HG02571 (cell line): Measurements from ENCODE around the gene GCNT2.
"Not testable (repeated sequence)": the region's sequence is repeated elsewhere in the genome, so short reads cannot be mapped to it uniquely, and the experiment has no call there.

ENCODE experiments used
- ATAC-seq: cut with Tn5 transposase; IDR thresholded peaks from one replicate; pipeline ENCODE4 v1.9.1; 2021; ENCODE audit warnings: mild to moderate bottlenecking, moderate library complexity; ENCODE audit not compliant: unreplicated experiment

GCNT2 gene

DNA sequence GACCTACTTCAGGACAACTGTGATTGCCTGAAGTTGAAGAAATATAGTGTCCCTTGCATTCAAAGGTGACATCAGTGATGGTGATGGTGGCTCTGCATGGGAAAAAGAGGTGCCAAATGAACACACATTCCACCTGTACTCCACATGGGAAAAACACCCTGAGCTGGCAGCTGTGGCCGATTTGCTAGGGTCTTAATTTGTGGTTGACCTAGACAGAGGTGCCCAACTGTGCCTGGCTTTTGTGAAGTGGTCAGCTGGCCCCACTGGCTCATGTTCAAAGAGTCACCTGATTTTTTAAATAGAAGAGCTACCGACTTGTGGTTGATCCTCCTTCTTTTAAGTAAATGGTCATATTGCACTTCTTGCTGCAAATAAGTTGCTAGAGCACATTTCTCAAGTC is 7.6 kb upstream of the GCNT2 start:
- ATAC-seq = no peak

DNA sequence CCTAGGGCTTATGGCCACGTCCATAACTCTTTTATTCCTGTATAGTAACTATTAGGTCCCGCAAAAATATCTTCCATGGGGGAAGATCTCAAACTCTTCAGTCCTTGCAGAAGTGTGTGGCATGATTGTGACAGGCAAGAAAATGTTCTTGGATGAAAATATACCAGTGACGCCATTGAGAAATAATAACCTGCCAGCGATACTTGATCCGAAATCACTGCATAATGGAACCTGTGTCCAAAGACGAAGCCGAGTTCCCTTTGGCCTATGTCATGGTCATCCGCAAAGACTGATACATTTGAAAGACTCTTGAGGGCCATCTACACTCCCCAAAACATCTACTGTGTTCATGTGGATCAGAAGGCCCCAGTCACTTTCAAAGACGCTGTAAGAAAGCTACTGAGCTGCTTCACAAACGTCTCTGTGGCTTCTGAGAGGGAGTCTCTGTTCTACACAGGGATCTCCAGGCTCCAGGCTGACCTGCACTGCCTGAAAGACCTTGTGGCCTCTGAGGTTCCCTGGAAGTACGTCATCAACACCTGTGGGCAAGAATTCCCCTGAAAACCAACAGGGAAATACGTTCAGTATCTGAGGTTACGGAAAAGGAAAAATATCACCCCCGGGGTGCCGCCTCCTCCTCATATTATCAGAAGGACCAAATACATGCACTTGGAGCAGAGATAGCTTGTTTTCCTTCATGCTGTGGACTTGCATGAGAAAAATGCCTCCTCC is 6.9 kb upstream of the GCNT2 start:
- ATAC-seq = no peak

DNA sequence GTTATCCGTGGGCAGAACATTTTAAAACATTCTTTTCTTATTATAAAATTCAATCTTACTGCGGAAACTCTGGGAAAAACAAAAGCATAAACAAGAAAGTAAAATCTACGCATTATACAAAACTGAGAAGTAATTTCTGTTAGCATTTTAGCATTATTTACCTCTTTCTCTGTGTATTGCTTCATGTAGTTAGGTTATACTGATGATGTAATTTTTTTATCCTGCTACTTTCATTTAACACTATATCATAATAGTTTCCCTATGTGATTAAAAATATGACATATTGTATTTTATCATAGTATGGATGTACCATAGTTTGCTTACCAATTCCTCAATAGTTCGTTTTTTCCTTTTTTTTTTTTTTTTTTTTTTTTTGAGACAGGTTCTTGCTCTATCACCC is 4.2 kb upstream of the GCNT2 start:
- ATAC-seq = no peak

DNA sequence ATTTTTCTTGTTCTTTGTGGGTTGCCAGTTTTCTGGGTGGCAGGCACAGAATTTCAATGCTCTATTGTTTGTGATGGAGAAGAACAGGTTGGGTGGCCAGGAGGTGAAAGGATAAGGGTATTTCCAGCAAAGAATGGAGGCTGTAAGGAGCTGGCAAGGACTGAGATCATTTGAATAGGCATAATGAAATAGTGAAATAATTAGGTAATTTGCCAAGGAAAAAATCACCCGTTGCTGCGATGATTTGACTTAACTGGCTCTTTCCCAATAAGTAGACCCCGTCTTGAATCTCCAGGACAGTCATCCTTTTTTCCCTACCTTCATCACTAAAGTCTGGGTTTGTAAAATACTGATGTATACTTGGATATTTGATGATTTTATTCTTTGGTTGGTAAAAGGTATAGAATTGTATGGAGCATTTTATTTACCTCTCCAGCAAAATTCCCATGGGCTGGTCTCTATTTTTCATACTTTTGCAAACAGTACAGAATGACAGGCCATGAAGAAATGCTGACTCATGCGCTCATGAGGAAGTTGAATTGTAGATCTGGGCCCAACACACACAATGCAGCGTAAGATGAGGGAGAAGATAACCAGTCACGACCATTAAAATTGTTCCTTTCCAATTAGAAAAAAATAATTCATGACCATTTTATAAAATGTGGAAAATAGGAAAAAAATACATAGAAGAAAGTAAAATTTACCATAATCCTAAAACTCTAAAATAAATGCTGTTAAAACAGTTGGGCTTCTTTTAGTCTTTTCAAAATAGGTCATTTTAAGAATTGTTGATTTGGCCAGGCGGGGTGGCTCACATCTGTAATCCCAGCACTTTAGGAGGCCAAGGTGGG is 2.4 kb upstream of the GCNT2 start:
- no peak for ATAC-seq

DNA sequence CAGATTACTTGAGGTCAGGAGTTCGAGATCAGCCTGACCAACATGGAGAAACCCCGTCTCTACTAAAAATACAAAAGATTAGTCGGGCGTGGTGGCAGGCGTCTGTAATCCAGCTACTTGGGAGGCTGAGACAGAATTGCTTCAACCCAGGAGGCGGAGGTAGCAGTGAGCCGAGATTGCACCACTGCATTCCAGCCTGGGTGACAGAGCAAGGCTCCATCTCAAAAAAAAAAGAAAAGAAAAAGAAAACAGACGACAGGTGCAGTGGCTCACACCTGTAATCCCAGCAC is 1.8 kb upstream of the GCNT2 start:
- ATAC-seq = not testable (repeated sequence)

DNA sequence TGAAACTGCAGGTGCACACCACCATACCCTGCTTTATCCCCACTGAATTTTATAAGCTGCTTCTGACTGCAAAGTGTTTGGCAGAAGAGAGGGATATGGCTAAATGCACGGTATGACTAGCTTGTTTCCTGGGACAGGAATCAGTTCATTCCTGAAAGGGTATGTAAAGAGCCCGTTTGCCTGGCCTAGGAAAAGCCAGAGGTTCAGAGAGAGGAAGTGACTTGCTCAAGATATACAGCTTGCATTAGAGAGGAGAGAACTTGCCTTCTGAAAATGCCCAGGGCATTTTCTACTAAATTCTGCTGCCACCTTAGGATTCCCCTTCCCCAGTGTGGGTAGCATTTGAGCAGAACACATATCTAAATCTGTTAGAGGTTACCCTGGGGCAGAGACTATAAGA is 683 bp upstream of the GCNT2 start:
- no peak for ATAC-seq

DNA sequence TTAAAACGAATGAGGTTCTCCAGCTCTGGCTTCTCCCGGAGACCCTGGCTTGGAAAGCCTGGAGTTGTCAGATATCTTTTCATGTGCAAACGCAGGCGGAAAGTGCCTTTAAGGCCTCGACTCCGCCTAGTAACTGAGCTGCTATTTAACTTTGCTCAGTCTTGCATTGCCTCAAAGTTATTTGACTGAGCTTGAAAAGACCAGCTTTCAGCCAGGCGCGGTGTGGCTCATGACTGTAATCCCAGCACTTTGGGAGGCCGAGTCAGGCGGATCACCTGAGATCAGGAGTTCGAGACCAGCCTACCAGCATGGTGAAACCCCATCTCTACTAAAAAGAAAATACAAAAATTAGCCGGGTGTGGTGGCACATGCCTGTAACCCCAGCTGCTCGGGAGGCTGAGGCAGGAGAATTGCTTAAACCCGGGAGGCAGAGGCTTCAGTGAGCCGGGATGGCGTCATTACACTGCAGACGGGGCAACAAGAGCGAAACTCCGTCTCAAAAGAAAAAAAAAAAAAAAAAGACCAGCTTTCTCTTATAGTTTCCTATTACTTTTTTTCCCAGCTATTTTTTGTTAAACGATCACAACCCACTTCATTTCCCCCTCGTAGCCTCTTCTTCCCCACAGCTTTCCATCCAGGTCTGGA is 1.9 kb downstream of the GCNT2 start:
- ATAC-seq = no peak

DNA sequence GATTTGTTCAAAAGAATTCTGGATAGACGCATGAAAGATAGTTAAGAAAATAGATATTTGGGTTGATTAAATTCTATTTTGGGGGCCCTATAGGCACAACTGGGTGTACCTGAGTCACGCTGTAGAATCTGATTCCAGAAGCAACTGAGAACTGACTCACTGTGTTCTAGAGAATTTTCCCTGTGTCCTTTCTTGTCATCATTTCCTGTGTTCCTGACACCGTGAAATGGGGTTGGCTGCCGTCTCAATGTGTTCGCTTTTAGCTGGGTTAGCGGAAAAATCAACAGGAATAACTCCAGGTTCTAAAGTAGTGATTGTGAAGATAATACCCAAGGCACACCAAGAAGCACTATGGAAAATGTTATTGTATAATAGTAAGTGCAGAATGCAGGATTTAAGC is 5.0 kb downstream of the GCNT2 start:
- ATAC-seq = no peak

DNA sequence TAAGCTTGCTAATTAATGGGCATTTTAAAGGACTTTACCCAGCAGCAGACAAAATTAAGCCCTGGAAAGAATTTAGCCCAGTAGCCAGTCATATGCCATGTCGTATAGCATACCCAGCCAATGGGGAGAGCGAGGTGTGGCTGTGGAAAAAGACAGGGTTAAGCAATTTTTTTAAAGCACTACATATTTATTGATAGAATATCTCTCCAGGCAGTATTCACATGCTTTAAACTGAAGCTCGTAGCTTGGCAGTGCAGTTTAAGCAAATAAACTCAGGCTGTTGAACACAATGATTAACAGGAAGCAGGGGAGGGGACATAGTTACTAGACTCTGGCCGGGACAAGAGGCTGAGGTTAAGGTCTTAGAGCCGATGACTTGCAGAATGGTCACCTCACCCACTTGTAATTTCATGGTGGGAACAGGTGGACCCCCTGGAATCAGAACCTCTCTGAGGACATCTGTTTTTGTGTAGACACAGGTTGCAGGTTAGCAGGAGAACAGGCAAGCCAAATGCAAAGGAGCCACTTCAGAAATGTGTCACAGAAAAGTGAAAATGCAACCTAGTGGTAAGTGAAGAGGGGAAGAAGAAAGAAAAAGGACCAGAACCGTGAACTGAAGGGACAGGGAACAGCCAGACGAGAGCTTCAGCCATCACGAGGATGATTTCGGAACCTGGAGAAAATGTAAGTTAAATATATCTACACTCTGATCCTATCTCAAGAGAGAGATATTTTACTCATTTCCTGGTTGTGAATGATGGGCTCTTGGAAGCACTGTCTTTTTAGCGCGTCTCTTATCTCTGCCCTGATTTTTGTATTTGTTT is 7.2 kb downstream of the GCNT2 start:
- ATAC-seq = peak; percentile 65

DNA sequence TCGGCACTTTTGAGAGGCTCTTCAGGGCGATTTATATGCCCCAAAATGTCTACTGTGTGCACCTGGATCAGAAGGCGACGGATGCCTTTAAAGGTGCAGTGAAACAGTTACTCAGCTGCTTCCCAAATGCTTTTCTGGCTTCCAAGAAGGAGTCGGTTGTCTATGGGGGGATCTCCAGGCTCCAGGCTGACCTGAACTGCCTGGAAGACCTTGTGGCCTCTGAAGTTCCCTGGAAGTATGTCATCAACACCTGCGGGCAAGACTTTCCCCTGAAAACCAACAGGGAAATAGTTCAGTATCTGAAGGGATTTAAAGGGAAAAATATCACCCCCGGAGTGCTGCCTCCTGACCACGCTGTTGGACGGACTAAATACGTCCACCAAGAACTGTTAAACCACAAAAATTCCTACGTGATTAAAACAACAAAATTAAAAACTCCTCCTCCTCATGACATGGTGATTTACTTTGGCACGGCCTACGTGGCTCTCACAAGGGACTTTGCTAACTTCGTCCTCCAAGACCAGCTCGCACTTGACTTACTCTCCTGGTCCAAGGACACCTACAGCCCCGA is 8.2 kb downstream of the GCNT2 start:
- no peak for ATAC-seq

DNA sequence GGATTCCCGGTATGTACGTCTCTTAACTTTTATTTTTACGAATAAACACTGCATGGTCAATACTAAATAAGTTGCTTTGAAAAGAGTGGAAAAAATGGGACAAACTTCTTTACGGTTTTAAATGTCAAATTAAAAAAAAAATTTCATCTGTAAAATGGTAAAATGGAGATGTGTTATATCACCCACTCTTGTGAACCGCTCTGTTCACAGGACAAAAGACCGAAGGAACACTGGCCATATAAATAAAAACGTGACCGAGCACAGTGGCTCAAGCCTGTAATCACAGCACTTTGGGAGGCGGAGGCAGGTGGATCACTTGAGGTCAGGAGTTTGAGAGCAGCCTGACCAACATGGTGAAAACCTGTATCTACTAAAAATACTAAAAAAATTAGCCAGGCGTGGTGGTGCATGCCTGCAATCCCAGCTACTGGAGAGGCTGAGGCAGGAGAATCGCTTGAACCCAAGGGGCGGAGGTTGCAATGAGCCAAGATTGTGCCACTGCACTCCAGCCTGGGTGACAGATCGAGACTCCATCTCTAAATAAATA is 8.8 kb downstream of the GCNT2 start:
- ATAC-seq = not testable (repeated sequence)

DNA sequence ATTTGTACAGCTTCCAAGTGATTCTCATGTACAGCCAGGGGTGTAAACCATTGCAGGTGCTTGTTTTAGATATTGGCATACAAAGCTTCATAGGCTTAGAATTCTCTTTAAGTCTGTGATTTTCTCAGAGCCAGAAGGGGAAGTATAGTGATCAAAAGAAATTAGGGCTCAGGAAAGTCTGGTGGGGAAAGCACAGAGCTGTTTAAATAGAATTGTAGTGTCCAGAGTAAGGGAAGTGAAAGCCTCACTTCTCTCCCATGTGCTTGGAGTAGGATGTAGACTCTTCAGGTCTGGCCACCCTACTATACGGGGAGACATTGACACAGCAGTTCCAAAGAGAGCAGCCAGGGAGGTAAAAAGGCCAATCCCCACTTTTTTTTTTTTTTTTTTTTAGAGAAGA is 10.4 kb downstream of the GCNT2 start:
- no peak for ATAC-seq

DNA sequence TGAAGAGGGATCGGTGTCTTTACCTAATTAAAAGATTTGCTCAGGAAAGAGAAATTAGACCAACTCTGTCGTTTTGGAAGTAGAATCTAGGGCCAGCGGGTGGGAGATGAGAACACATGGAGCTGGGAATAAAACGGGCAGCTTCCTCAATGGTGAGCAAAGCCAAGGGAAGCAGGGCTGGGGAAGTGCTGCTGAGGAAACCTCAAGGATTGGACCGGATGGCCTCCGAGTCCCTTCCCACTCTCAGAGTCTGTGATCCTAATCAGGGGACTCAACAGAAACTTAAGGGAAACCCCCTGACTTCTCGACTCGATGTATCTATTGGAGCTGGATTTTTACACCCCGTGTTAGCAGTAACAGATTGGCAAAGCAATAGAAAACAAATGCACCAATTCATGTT is 10.8 kb downstream of the GCNT2 start:
- ATAC-seq = no peak

DNA sequence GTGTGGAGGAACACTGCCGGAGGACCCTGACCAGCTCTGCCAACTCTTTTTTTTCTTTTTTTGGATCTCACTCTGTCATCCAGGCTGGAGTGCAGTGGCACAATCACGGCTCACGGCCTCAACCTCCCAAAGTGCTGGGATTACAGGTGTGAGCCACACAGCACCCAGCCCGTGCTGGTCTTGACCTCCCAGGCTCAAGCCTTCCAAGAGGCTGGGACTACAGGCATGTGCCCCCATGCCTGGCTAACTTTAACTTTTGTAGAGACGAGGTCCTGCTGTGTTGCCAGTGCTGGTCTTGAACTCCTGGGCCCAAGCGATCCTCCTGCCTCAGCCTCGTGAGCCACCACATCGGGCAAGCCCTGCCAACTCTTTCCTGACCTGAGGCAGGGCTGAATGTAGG is 11.2 kb downstream of the GCNT2 start:
- no peak for ATAC-seq

DNA sequence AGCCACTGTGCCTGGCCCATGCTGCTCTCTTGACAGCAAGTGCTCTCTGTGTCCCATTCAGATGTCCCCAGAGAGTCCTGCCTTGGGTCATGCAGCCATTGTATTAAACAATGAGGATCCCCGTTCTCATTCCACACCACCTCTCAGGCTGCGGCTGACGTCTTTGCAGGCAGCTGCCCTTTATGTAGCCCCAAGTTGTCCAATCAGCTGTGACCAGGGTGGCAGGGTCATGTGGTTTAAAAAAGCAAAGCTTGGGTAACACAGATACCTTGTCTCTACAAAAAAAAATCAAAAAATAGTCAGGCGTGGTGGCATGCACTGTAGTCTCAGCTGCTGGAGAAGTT is 13.2 kb downstream of the GCNT2 start:
- peak; percentile 16 for ATAC-seq

DNA sequence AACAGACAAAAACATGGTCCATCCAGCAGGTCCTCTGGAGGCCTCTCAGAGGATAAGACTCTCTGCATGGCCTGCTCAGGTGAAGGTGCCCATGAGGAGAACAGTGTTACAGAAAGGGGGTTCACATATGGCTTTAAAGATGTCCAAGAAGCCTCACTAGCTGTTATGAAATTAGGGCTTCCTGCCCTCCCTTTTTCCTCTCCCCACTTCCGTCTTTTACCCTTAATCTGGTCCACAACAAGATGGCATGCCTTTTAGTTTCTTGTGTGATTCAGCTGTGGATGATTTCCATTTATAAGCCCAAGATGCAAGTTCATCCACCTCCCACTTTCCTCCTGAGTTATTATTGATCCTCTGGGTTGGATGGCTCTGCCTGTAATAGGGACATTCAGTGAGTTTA is 14.0 kb downstream of the GCNT2 start:
- ATAC-seq = no peak

DNA sequence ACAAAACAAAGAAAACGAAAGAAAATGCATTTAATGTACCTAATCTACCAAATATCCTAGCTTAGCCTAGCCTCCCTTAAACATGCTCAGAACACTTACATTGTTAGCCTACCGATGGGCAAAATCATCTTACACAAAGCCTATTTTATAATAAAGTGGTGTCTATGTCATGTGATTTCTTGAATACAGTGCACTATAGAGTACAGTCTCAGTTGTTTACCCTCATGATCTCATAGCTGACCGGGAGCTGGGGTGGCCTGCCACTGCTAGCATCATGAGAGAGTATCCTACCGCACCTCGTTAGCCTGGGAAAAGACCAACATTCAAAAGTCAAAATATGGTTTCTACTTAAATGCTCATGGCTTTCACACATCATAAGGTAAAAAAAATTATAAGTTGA is 16.6 kb downstream of the GCNT2 start:
- no peak for ATAC-seq

DNA sequence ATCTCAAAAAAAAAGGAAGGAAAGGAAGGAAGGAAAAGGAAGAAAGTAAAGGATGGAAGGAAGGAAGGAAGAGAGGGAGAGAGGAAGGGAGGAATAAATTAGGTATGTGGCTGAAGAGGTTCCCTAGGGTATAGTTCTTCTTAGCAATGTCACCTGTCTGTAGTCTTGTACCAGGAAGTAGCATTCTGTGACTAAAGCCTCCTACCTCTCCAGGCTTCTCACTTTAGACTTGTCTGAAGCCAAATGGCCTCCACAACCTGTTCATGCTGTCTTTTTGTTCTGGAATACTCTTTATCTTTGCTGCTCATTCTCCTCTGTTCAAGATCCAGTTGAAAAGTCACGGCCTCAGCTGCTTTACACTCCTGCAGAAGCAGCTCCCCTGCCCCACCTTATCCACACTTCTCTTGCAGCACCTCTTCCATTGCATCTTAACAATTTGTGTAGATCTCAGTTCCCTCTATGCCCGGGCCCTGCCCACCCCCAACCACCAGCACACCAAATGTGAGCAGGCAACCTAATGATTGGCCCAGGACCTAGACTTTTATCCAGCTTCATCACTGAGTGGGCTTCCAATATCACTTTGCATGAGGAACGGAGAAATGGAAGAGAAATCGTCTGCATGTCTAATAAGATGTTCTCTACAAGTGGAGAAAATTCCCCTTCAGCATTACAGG is 19.1 kb downstream of the GCNT2 start:
- ATAC-seq = no peak

DNA sequence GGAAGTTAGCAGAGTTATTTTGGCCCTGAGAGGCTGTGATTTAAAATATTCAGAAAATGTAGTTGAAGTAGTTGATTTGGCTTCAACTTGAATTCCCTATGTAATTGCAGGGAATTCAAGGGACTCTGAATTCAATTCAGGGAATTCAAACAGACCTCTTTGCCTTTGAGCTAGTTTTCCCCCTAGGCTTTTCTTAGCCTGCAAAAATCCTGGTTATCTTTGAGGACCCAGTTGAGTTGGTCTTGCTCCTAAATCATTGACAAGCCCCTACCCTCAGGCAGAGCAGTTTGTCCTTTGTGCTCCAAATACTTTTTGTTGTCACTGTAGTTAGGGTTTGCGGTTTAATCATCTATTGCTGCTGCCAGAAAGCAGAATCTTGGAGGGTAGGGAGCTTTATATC is 20.4 kb downstream of the GCNT2 start:
- ATAC-seq = no peak

DNA sequence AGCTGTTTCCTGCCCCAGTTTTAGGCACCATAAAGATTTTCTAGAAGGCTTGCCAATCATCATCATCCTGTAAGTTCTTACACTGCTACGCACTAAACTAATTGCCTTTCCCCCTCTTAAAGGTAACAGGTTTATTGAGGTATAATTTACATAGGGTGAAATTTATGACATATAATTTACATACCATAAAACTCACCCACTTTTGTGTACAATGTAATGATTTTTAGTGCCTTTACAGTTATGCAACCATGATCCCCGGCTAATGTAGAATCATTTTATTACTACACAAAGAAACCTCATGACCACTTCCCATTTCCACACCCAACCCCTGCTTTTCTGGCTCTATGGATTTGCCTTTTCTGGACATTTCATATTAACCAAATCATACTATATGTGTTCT is 21.1 kb downstream of the GCNT2 start:
- ATAC-seq = no peak
